AG09309 (cell line): ENCODE results near the gene PPOX.

Experiments
- DNase-seq: peaks from one replicate; pipeline ENCODE4 v3.0.0-alpha.2; 2010; ENCODE audit warnings: low read depth
- H3K4me3 ChIP-seq: 2 replicates; pipeline ENCODE4 v1.5.1; 2011; ENCODE audit warnings: mild to moderate bottlenecking, low read depth, low read length, moderate library complexity; ENCODE audit not compliant: control insufficient read depth
- CTCF ChIP-seq: IDR thresholded peaks from 2 replicates; pipeline ENCODE4 v1.5.1; 2011; ENCODE audit warnings: mild to moderate bottlenecking, low read depth, low read length, inconsistent platforms; ENCODE audit not compliant: insufficient read depth, control insufficient read depth; ENCODE audit errors: missing control alignments

The PPOX gene

GRCh38 chr1:161196111-161196510, 29.9 kb downstream of the PPOX start:
- TF ChIP-seq CTCF, result no peak
- DNase-seq, result no peak
- no peak overlapping the region; the same call in none of the 2 replicates for H3K4me3 ChIP-seq

DNA sequence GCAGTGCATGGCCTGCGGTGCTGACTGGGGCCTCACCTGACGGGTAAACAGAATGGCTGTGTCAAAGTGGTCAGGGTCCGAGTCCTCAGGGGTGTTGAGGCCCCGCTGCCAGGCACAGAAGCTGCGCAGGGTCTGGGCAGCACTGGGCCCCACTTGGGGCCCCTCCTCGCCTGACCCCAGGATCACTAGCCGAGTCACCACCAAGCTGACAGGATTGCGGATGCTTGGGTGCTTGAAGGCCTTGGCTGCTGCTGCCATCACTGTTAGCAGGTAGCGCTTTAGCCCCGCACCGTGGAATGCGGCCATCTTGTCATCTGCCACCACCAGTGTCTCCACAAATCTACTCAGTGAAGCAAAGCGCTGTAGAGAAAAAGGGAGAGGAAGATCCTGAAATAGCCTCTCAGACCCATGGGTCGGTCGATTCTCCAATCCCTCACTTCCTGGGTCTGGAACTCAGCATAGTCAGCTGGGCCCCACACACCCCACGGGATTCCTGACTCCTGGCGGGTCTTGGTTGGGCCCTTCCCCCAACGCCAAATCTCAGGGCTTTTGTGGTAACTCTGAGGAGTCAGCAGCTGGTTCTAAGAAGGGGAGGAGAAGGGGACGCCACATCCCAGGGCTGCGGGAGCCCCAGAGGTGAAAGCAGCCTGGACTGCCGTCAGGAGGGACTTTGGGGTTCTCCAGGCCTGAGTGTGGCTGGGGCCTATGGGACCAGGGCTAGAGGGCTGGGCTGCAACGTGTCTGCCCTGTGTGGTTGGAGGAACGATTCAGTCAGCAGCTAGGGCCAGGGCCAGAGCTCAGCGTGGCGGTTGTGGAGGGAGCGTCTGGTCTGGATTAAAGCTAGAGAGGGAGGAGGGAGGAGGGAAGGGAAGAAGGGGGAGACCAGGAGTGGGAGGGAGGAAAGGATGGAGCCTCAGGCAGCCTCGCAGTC, 30.6 kb downstream of the PPOX start:
- peak; percentile 76 for DNase-seq
- H3K4me3 ChIP-seq, result peak overlapping the region; percentile 66
- TF ChIP-seq CTCF, result no peak

DNA sequence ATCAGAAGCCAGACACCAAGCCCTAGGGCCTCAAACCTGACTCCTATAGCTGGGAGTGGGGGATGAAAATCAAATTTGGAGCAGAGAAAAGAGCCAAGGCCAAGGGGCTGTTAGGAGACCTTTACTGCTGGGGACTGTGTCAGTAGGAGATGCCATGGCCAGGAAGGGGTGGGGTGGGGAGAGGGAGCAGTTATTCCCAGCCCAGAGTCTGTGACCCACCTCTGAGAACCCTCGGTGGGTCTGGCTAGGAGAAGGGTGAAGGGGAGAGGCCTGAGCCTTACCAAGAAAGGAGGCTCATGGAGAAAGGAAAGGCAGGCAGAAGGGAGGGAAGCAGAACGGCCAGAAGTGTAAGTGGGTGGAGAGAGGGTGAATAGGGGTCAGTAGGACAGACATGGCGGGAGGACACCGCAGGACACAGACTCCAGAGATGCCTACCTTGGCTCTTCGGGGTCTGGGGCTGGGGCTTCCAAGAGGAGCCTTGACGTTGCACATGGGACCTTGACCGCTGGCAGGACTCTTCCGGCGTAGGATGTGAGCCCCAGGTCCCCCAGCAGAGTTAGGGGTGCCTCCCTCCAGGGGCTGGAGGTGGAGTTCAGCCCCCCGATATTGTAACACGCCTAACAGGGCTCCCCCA, 31.5 kb downstream of the PPOX start:
- no peak for DNase-seq
- TF ChIP-seq CTCF, result no peak

GRCh38 chr1:161198194-161198896, 32.1 kb downstream of the PPOX start:
- no peak for TF ChIP-seq CTCF
- peak overlapping the region; percentile 66 for H3K4me3 ChIP-seq
- no peak for DNase-seq

More for the DNA sequence above, 31.5 kb downstream of the PPOX start:
- peak overlapping the region; percentile 66 for H3K4me3 ChIP-seq

- DNase-seq, result peak; percentile 77
- peak within 1 kb of the TSS; percentile 66 for H3K4me3 ChIP-seq
- TF ChIP-seq CTCF, result no peak
Measured at GRCh38 chr1:161198897-161199431, 32.7 kb downstream of the PPOX start, which contains the start of gene ADAMTS4. TSS of gene ADAMTS4 (minus strand) at chr1:161199054. CDS start at chr1:161198627, 427 bp downstream.

DNA sequence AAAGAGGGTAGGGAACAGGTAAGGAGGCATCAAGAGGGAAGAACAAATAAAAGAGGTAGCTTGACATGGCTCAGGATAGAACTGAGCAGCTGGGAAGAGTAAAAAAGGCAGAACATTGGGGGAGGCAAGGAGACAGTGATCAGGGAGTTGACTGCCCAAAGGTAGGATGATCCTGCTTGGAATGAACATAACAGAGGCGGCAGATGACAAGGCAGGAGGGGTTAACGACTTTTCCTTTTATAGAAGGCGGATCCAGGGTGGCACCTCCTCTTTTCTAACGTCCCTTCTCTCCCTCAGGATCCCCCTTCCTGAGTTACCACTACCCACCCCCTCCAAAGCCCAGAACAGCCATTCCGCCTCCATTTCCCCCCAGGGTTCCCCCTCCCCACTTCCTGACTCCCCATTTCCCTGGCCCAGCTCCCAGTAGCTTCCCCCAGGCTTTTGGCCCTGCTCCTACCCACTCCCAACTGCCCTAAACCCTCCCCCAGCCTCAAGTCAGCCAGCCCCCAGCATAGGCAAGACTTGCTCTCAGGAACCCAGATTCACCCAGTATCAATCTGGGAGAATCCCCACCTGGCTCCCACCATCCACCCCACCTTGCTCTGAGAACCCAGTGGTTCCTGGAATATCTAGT, 33.4 kb downstream of the PPOX start:
- TF ChIP-seq CTCF, result no peak
- no peak for DNase-seq
- no peak overlapping the region for H3K4me3 ChIP-seq
